MM.1S (cell line): Measurements from ENCODE around the gene TNFSF9.

Experiments
- DNase-seq: peaks from one replicate; pipeline ENCODE4 v3.0.0-alpha.2; 2015
- H2AFZ ChIP-seq: fragments of 300-600 bp; sonication (generic); 2 replicates; pipeline ENCODE4 v1.6.0; 2016; ENCODE audit warnings: antibody characterized with exemption, low read length
- H3F3A ChIP-seq: fragments of 300-600 bp; sonication (generic); 2 replicates; pipeline ENCODE4 v1.6.1; 2016; ENCODE audit warnings: mild to moderate bottlenecking, antibody characterized with exemption, low read length, moderate library complexity, mixed read lengths; ENCODE audit not compliant: insufficient read depth
- H3K27ac ChIP-seq: fragments of 300-600 bp; sonication (generic); 2 replicates; pipeline ENCODE4 v1.5.1; 2016; ENCODE audit warnings: mild to moderate bottlenecking, low read length
- H3K27me3 ChIP-seq: fragments of 300-600 bp; sonication (generic); replicated peaks from 2 replicates; pipeline ENCODE4 v1.6.0; 2016; ENCODE audit warnings: low read length; ENCODE audit not compliant: insufficient read depth
- H3K36me3 ChIP-seq: fragments of 300-600 bp; sonication (generic); replicated peaks from 2 replicates; pipeline ENCODE4 v1.6.1; 2016; ENCODE audit warnings: mild to moderate bottlenecking, low read length, mixed read lengths; ENCODE audit not compliant: insufficient read depth
- H3K4me1 ChIP-seq: fragments of 300-600 bp; sonication (generic); 2 replicates; pipeline ENCODE4 v1.6.1; 2016; ENCODE audit warnings: low read length, mixed read lengths
- H3K4me2 ChIP-seq: fragments of 300-600 bp; sonication (generic); 2 replicates; pipeline ENCODE4 v1.6.0; 2016; ENCODE audit warnings: low read depth, low read length
- H3K4me3 ChIP-seq: fragments of 300-600 bp; sonication (generic); 2 replicates; pipeline ENCODE4 v1.5.1; 2016; ENCODE audit warnings: low read length, mixed read lengths
- H3K79me2 ChIP-seq: fragments of 300-600 bp; sonication (generic); 2 replicates; pipeline ENCODE4 v1.6.1; 2016; ENCODE audit warnings: mixed run types, low read length, mixed read lengths
- H3K9ac ChIP-seq: fragments of 300-600 bp; sonication (generic); 2 replicates; pipeline ENCODE4 v1.6.1; 2016; ENCODE audit warnings: low read length, mixed read lengths
- H3K9me2 ChIP-seq: fragments of 300-600 bp; sonication (generic); replicated peaks from 2 replicates; pipeline ENCODE4 v1.6.1; 2016; ENCODE audit warnings: mild to moderate bottlenecking, low read length, mixed read lengths; ENCODE audit not compliant: insufficient read depth
- H3K9me3 ChIP-seq: fragments of 300-600 bp; sonication (generic); replicated peaks from 2 replicates; pipeline ENCODE4 v1.6.1; 2016; ENCODE audit warnings: mild to moderate bottlenecking, low read length, mixed read lengths; ENCODE audit not compliant: insufficient read depth
- H4K20me1 ChIP-seq: fragments of 300-600 bp; sonication (generic); 2 replicates; pipeline ENCODE4 v1.6.1; 2016; ENCODE audit warnings: mild to moderate bottlenecking, low read length, moderate library complexity, mixed read lengths; ENCODE audit not compliant: insufficient read depth
- CTCF ChIP-seq: fragments of 300-600 bp; sonication (generic); IDR thresholded peaks from 2 replicates; pipeline ENCODE4 v1.5.1; 2016; ENCODE audit warnings: antibody characterized with exemption, low read length, mixed read lengths
- EZH2 ChIP-seq: fragments of 300-600 bp; sonication (generic); optimal IDR thresholded peaks from 2 replicates; pipeline ENCODE3; 2017; ENCODE audit warnings: low read depth, mild to moderate bottlenecking, antibody characterized with exemption, low read length, mixed read lengths
- EZH2phosphoT487 ChIP-seq: fragments of 300-600 bp; sonication (generic); IDR thresholded peaks from 2 replicates; pipeline ENCODE4 v1.6.1; 2018; ENCODE audit warnings: antibody characterized with exemption, low read length

TNFSF9 gene

GRCh38 chr19:6510618-6511017 lies 20.2 kb upstream of the TNFSF9 start:
- no peak for TF ChIP-seq EZH2
- no peak for TF ChIP-seq EZH2phosphoT487
- TF ChIP-seq CTCF: no peak
- no peak for DNase-seq
- H3K79me2 ChIP-seq: no peaks in the 10 kb centered on the region

GRCh38 chr19:6514089-6514488 lies 16.7 kb upstream of the TNFSF9 start:
- DNase-seq: no peak
- H4K20me1 ChIP-seq: no peaks in the 10 kb centered on the region
- no peaks in the 10 kb centered on the region for H3K9me2 ChIP-seq
- H3K79me2 ChIP-seq: no peaks in the 10 kb centered on the region
- no peak overlapping the region for H3K4me2 ChIP-seq
- peaks cover 14% of the 10 kb centered on the region for H3F3A ChIP-seq
- no peak overlapping the region for H2AFZ ChIP-seq
- no peaks in the 10 kb centered on the region; the same call in 1 of the 2 replicates for H3K27me3 ChIP-seq
- H3K9me3 ChIP-seq: no peaks in the 10 kb centered on the region
- no peaks in the 10 kb centered on the region for H3K36me3 ChIP-seq
- no peak for TF ChIP-seq EZH2phosphoT487
- no peak for TF ChIP-seq EZH2
- no peak for TF ChIP-seq CTCF
- H3K9ac ChIP-seq: no peak overlapping the region
- H3K4me1 ChIP-seq: peaks cover 15% of the 10 kb centered on the region
- no peak overlapping the region for H3K27ac ChIP-seq
- H3K4me3 ChIP-seq: no peak overlapping the region

More at GRCh38 chr19:6510618-6511017, 20.2 kb upstream of the TNFSF9 start:
- no peak overlapping the region for H3K4me2 ChIP-seq
- H3K27me3 ChIP-seq: no peaks in the 10 kb centered on the region; the same call in 1 of the 2 replicates
- H3K36me3 ChIP-seq: no peaks in the 10 kb centered on the region
- H3K9me2 ChIP-seq: no peaks in the 10 kb centered on the region
- no peaks in the 10 kb centered on the region for H3K9me3 ChIP-seq
- peaks cover 5% of the 10 kb centered on the region; the same call in 1 of the 2 replicates for H3K4me1 ChIP-seq
- H3K4me3 ChIP-seq: no peak overlapping the region
- H4K20me1 ChIP-seq: no peaks in the 10 kb centered on the region
- no peak overlapping the region; the same call in 1 of the 2 replicates for H2AFZ ChIP-seq
- H3K9ac ChIP-seq: no peak overlapping the region; the same call in 1 of the 2 replicates
- H3F3A ChIP-seq: no peaks in the 10 kb centered on the region
- no peak overlapping the region for H3K27ac ChIP-seq

GRCh38 chr19:6514926-6515544 lies 15.8 kb upstream of the TNFSF9 start:
- no peak overlapping the region for H3K9ac ChIP-seq
- H2AFZ ChIP-seq: no peak overlapping the region
- no peaks in the 10 kb centered on the region for H3K79me2 ChIP-seq
- H3K27me3 ChIP-seq: no peaks in the 10 kb centered on the region; the same call in 1 of the 2 replicates
- H4K20me1 ChIP-seq: no peaks in the 10 kb centered on the region
- H3K9me2 ChIP-seq: no peaks in the 10 kb centered on the region
- no peaks in the 10 kb centered on the region for H3K9me3 ChIP-seq
- H3K4me1 ChIP-seq: peaks cover 15% of the 10 kb centered on the region
- no peak overlapping the region for H3K27ac ChIP-seq
- no peak overlapping the region for H3K4me3 ChIP-seq
- TF ChIP-seq CTCF (no peak), EZH2 (no peak)
- DNase-seq: no peak
- H3F3A ChIP-seq: peaks cover 17% of the 10 kb centered on the region
- no peak overlapping the region for H3K4me2 ChIP-seq
- H3K36me3 ChIP-seq: no peaks in the 10 kb centered on the region
